ES-I3 (cell line): ENCODE measurements around the gene PFKL.

Source experiments
- H3K36me3 ChIP-seq: 2 replicates; pipeline ENCODE4 v1.6.1; 2013; ENCODE audit warnings: mild to moderate bottlenecking, low read length, control low read depth, moderate library complexity; ENCODE audit not compliant: insufficient read depth
- H3K4me1 ChIP-seq: 2 replicates; pipeline ENCODE4 v1.6.1; 2013; ENCODE audit warnings: mild to moderate bottlenecking, control low read depth, low read length; ENCODE audit not compliant: insufficient read depth
- H3K9ac ChIP-seq: 2 replicates; pipeline ENCODE4 v1.6.1; 2013; ENCODE audit warnings: low read depth, mild to moderate bottlenecking, low read length, moderate library complexity
- H3K9me3 ChIP-seq: 2 replicates; pipeline ENCODE4 v1.6.1; 2013; ENCODE audit warnings: mild to moderate bottlenecking, low read length, moderate library complexity; ENCODE audit not compliant: control insufficient read depth, insufficient read depth

The PFKL gene

DNA sequence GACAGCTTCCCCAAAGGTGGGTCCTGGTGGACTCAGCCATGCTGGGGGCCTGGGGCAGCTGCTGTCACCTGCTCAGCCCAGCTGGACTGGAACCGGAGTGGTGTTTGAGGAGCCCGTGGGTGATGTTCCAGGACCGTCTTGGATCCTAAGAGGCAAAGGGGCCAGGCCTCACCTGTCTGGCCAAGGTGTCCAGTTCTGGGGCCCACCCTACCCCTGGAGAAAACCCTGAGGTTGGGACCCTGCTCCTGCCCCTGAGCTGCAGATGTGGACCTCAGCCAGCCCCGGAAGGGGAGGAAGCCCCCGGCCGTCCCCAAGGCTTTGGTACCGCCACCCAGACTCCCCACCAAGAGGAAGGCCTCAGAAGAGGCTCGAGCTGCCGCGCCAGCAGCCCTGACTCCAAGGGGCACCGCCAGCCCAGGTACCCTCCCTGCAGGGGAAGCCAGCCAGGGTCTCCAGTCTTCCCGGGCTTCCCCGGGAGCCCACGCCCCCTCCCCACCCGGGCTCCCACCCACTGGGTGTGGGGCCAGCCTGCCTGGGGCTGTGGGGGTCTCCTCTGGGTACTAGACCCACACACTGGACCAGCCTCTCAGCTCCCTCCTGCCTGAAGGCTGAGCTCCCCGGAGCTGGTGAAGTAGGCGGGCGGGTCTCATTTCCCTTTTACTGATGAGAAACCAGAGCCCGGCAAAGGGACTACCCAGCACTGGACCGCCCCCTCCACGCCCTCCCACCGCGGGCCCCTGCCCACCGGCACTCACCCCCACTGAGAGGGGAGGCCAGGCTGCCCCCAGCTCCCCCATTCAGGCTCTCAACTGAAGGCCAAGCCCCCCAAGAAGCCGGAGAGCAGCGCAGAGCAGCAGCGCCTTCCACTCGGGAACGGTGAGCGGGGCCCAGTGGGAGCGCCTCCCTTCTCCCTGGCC lies 12.9 kb upstream of the PFKL start:
- no peaks in the 10 kb centered on the region for H3K36me3 ChIP-seq
- no peak overlapping the region for H3K9ac ChIP-seq
- no peaks in the 10 kb centered on the region for H3K9me3 ChIP-seq
- H3K4me1 ChIP-seq, result peaks cover 19% of the 10 kb centered on the region

DNA sequence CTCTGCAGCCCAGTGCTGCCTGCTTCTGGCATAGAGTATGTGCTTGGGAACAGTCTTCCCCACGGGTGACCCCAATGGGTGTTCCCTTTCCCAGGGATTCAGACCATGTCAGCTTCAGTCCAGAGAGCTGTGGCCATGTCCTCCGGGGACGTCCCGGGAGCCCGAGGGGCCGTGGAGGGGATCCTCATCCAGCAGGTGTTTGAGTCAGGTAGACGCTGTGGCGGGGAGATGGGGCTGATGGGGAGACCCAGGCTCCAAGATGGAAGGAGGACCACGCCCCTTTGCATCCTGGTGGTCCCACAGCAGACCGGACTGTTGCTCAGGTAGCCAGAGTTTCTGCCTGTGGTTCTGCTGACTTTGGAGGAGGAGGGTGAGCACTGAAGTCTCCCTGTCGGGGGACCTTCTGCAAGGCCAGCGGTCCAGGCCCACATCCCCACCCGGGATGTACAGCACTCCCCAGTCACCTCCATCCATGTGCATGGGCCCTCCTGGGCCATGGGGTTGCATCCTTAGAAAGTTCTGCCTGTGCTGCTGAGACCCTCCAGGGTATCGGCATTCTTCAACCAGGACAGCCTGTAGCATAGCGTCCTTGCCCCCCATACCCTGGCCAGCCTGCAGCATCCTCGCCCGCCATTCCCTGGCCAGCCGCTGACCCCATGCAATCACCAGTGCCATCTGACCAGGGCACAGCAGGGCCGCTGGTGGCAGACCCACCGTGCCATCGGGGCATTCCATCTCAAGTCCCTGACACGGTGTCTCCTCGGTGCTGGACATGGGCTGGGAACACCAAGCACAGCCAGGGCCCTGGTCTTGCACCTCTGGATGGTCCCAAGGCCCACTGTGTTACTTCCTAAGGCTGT lies 11.4 kb upstream of the PFKL start:
- Histone ChIP-seq H3K36me3 (no peaks in the 10 kb centered on the region), H3K9ac (no peak overlapping the region), H3K4me1 (peaks cover 18% of the 10 kb centered on the region), H3K9me3 (no peaks in the 10 kb centered on the region)

DNA sequence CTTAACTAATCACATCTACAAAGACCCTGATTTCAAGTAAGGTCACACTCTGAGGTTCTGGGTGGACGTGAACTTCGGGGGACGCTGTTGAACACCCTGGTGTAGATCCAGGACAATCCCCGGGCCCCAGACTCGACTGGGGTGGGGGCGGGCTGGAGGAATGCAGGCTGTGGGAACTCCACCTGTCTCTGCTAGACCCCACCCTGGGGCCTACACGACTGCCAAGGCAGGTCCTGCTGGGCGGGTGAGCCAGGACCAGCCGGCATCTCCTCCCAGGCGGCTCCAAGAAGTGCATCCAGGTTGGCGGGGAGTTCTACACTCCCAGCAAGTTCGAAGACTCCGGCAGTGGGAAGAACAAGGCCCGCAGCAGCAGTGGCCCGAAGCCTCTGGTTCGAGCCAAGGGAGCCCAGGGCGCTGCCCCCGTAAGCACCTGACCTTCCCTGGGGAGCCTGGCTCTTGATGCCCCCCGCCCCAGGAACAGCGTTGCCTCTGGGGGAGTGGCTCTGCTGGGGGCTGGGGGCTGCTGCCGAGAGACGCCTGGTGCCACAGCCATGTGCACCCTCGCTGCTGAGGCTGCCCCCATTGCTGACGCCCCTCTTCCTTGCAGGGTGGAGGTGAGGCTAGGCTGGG lies 10.4 kb upstream of the PFKL start:
- no peaks in the 10 kb centered on the region for H3K36me3 ChIP-seq

DNA sequence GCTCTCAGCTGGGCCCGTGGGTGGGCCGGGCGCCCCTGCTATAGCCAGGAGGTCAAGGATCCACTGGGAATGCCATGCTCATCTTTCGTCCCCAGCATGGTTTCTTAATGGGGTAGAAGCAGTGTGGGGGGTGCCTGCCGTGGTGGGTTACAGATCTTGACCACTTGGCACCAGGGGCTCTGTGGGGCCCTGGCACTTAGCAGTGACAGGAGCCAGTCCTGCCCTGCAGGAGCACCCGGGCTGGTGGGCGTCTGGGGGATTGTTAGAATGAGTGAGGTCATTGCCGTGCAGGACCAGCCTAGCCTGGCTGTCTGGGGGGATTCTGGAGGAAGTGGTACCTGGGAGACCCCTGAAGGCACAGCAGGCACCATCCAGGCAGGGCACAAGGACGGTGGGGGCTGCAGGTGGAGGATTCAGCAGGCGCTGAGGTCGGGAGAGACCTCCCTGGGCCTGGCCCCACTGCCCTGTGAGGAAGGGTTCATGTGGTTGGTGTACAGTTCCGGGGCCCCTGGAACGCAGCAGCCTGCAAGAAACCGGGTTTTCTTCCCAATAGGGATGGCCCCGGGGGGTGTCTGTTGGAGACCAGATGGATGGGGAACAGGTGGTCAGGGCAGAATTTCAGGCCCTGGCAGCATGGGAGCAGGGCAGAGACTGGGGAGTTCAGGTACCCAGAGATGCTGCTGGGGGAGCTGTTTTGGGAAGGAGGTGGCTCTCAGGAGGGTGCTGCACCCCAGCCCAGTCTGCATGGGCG lies 9.4 kb upstream of the PFKL start:
- H3K4me1 ChIP-seq, result no peaks in the 10 kb centered on the region; the same call in 1 of the 2 replicates
- no peaks in the 10 kb centered on the region for H3K36me3 ChIP-seq
- H3K9me3 ChIP-seq, result no peaks in the 10 kb centered on the region
- no peak overlapping the region for H3K9ac ChIP-seq

More for the DNA sequence above, 10.4 kb upstream of the PFKL start:
- no peak overlapping the region for H3K9ac ChIP-seq
- H3K9me3 ChIP-seq, result no peaks in the 10 kb centered on the region
- H3K4me1 ChIP-seq, result peaks cover 8% of the 10 kb centered on the region; the same call in 1 of the 2 replicates

DNA sequence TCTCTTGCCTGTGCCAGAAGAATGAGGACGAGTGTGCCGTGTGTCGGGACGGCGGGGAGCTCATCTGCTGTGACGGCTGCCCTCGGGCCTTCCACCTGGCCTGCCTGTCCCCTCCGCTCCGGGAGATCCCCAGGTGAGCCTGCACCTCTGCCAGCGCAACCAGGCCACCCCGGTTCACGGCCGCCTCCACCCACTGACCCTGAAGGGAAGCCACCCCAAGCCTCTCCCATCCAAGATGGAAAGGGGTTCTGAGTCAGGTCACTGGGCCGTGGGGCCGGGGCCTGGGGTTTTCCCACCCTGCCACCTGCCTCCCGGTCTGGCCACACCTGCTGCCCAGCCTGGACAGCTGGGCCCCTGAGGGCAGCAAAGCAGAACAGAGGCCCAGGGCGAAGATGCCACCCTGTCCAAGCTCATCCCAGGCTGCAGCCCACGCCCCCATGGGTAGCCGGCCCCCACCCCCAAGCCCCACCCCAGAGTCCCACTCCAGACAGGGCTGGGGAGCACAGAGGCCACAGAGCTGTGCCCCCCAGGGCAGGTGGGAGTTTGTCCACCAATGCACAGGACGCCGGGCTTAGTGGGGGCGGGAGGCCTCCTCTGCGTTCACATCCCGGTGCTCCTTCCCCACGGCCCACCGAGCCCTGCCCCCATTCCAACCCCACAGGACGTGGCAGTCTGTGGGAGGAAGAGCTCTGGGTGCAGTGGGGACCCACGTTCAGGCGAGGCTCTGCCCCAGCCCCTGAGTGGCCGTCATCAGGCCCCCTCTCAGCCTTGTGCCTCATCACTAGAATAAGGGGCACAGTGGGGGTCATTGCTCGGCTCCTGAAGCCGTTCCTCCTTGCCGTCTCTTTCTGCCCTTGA lies 8.5 kb upstream of the PFKL start:
- Histone ChIP-seq H3K4me1 (no peaks in the 10 kb centered on the region; the same call in 1 of the 2 replicates), H3K36me3 (no peaks in the 10 kb centered on the region), H3K9me3 (no peaks in the 10 kb centered on the region), H3K9ac (no peak overlapping the region)

DNA sequence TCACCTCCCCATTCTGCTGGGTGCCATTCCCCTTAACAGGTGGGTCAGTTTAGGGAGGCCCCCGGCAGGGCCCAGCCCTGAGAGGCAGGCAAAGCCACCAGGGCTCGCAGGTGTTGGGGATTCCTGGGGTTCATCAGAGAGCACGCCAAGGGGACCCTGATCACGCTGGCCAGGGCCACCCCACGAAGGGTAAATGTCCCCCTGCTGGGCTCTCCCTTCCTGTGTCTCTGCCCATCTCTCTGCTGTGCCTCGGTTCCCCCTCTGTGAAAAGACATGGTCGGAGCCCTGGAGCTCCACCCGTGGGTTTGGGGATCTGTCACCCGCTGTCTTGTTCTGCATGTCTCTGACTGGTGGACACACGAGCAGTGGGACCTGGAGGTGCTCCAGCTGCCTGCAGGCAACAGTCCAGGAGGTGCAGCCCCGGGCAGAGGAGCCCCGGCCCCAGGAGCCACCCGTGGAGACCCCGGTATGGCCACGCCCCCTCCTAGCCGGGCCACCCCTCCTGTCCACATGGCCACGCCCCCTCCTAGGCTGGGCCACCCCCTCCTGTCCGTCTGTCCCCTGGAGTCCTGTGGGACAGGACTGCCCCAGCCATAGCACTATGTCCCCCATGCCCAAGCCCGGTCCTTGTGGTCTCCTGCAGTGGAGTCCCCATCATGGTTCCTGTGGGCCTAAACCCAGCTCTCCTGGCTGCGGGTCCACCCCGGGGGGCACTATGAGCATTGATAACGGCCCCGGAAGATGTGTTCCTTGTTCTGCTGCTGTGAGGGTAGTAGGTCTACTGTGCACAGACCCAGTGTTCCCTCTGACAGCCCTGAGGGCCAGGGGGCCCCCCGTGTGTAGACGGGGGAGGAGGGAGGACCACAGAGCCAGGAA lies 7.7 kb upstream of the PFKL start:
- Histone ChIP-seq H3K4me1 (no peaks in the 10 kb centered on the region; the same call in 1 of the 2 replicates), H3K9ac (no peak overlapping the region), H3K9me3 (no peaks in the 10 kb centered on the region), H3K36me3 (no peaks in the 10 kb centered on the region)

DNA sequence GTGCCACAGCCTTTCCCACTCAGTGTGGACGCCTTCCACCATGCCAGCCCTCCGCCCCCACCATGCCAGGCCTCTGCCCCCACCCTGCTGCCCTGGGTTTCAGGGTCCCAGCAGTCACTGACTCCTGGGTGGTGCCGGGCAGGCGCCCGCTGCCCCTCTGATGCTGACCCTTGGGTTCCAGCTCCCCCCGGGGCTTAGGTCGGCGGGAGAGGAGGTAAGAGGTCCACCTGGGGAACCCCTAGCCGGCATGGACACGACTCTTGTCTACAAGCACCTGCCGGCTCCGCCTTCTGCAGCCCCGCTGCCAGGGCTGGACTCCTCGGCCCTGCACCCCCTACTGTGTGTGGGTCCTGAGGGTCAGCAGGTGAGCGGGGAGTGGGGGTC lies 7.0 kb upstream of the PFKL start:
- Histone ChIP-seq H3K9me3 (no peaks in the 10 kb centered on the region), H3K9ac (no peak overlapping the region), H3K36me3 (no peaks in the 10 kb centered on the region), H3K4me1 (no peaks in the 10 kb centered on the region; the same call in 1 of the 2 replicates)

DNA sequence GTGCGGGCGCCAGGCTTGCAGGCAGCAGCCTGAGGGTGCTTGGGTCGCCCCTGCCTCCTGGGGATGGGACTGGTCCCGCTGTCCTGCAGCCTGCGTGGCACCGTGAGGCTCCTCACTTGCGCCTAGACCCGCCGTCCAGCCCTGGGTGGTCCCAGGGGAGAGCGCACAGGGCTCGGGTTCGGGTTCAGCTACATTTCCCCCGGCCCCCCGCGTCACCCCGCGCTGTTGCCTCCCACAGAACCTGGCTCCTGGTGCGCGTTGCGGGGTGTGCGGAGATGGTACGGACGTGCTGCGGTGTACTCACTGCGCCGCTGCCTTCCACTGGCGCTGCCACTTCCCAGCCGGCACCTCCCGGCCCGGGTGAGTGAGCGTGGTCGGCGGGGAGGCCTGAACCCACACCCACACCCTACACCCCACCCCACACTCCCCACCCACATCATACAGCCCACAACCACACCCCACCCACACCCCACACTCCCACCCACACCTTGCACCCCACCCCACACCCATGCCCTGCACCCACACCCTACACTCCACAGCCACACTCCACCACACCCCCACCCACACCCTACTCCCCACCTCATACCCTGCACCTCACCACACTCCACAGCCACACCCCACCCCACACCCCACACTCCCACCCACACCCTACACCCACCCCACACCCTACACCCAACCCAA lies 6.2 kb upstream of the PFKL start:
- Histone ChIP-seq H3K36me3 (no peaks in the 10 kb centered on the region), H3K9me3 (no peaks in the 10 kb centered on the region), H3K9ac (no peak overlapping the region), H3K4me1 (no peaks in the 10 kb centered on the region; the same call in 1 of the 2 replicates)

DNA sequence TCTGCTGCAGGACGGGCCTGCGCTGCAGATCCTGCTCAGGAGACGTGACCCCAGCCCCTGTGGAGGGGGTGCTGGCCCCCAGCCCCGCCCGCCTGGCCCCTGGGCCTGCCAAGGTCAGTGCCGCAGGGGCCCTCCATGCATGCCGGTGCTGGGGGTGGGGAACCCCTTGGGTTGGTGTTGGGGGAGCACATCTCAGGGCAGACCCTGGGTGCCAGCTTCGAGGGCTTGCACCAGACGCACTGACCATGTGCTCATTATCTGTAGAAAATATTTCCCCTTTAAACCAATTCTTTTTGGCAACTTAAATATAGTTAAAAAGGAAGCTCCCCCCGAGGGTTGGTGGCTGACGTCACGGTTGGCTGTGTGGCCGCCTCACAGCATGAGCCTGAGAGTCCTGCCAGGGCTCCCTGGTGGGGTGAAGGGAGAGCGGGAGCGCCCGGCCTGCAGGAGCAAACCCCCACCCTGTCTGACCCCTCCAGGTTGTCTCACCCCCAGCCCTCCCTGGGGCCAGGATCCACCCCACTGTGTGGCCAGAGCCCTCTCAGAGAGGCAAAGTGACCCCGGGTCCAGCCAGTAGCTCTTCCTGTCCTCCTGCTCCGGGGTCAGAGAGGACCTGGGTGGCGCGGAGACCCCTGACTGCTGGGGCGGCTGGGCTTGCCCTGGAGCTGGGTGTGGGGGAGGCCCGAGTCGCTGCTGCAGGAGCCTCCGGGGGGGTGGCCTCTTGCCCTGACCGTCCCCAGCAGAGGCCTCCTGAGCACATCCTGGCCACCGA lies 5.3 kb upstream of the PFKL start:
- H3K9ac ChIP-seq, result no peak overlapping the region
- H3K4me1 ChIP-seq, result no peaks in the 10 kb centered on the region; the same call in 1 of the 2 replicates
- H3K9me3 ChIP-seq, result no peaks in the 10 kb centered on the region
- H3K36me3 ChIP-seq, result no peaks in the 10 kb centered on the region

DNA sequence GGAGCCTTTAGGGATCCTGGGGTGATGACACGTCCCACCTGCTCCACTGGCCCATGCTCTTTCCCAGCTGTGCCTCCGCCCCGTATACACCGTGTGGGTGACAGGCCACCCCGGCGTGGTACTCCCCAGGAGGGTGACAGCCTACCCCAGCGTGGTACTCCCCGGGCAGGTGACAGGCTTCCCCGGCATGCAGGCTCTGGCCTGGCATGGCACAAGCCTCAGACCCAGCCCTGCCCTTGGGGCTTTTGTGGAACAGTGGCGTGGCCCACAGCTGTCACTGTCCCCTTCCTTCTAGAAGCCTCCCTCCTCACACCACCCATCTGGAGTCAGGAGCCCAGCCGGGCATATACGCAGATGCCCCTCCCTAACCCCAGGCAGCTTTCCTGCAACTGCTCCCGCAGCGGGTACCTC lies 4.7 kb upstream of the PFKL start:
- Histone ChIP-seq H3K9ac (no peak overlapping the region), H3K4me1 (no peaks in the 10 kb centered on the region; the same call in 1 of the 2 replicates), H3K36me3 (no peaks in the 10 kb centered on the region), H3K9me3 (no peaks in the 10 kb centered on the region)

DNA sequence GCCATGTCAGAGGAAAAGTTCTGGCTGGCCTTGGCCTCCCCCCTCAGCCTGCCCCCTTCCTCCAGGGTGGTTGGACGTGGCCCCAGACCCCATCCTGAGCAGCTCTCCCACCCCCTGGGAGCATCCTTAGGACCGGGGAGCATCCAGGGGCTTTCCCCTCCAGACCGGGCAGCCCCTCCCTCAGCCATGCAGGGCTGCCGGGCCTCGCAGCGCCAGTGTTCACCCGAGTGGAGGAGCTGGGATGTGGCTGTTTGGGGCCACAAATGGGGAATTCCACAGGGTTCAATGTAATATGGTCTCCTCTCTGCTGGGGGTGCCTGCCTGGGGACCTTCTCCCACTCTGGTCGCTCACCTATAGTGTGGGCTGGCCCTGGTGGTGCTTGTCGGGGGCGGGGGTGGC lies 4.2 kb upstream of the PFKL start:
- H3K4me1 ChIP-seq, result no peaks in the 10 kb centered on the region; the same call in 1 of the 2 replicates
- H3K9ac ChIP-seq, result no peak overlapping the region
- H3K36me3 ChIP-seq, result no peaks in the 10 kb centered on the region
- no peaks in the 10 kb centered on the region for H3K9me3 ChIP-seq
